ENCODE measurements around the gene OASL. TPM values are rescaled to one million over a fixed set of nuclear protein-coding genes. Genes with fewer than 3 reads are reported as not detected.
"Not testable (repeated sequence)": the region's sequence is repeated elsewhere in the genome, so short reads cannot be mapped to it uniquely, and the experiment has no call there.

Gene OASL
- total RNA-seq, 1 donor from 2014 or later: 0.79 TPM

GRCh38 chr12:121085069-121085468 lies 46.0 kb upstream of the OASL start:
- TF ChIP-seq CTCF (IDR thresholded peaks at IDR 0.05; ENCODE audit: insufficient read depth, low read length, severe bottlenecking): no peak
- FAIRE-seq (no peak), DNase-seq (ENCODE audit: low read depth) (no peak)

GRCh38 chr12:121084229-121084628 lies 45.2 kb upstream of the OASL start:
- Histone ChIP-seq H3K4me3 (ENCODE audit: low read depth, low read length) (no peak overlapping the region), H3K36me3 (ENCODE audit: control insufficient read depth, insufficient read depth, low read length) (no peaks in the 10 kb centered on the region), H3K27me3 (ENCODE audit: control insufficient read depth, insufficient read depth, low read length) (no peaks in the 10 kb centered on the region)
- FAIRE-seq: no peak
- no peak for DNase-seq (ENCODE audit: low read depth)
- no peak for TF ChIP-seq CTCF (IDR thresholded peaks at IDR 0.05; ENCODE audit: insufficient read depth, low read length, severe bottlenecking)

More at GRCh38 chr12:121085069-121085468, 46.0 kb upstream of the OASL start:
- Histone ChIP-seq H3K4me3 (ENCODE audit: low read depth, low read length) (no peak overlapping the region), H3K27me3 (ENCODE audit: control insufficient read depth, insufficient read depth, low read length) (no peaks in the 10 kb centered on the region), H3K36me3 (ENCODE audit: control insufficient read depth, insufficient read depth, low read length) (no peaks in the 10 kb centered on the region)

- no peak for TF ChIP-seq CTCF (IDR thresholded peaks at IDR 0.05; ENCODE audit: insufficient read depth, low read length, severe bottlenecking)
- FAIRE-seq (no peak), DNase-seq (ENCODE audit: low read depth) (no peak)
- H3K4me3 ChIP-seq (ENCODE audit: low read depth, low read length): no peak overlapping the region
- H3K27me3 ChIP-seq (ENCODE audit: control insufficient read depth, insufficient read depth, low read length): no peaks in the 10 kb centered on the region
- H3K36me3 ChIP-seq (ENCODE audit: control insufficient read depth, insufficient read depth, low read length): no peaks in the 10 kb centered on the region
Observed at GRCh38 chr12:121080909-121081308, 41.9 kb upstream of the OASL start.

GRCh38 chr12:121079736-121080272 lies 40.8 kb upstream of the OASL start:
- FAIRE-seq (no peak), DNase-seq (ENCODE audit: low read depth) (no peak)
- no peak overlapping the region for H3K4me3 ChIP-seq (ENCODE audit: low read depth, low read length)
- TF ChIP-seq CTCF (IDR thresholded peaks at IDR 0.05; ENCODE audit: insufficient read depth, low read length, severe bottlenecking): no peak
- no peaks in the 10 kb centered on the region for H3K27me3 ChIP-seq (ENCODE audit: control insufficient read depth, insufficient read depth, low read length)
- no peaks in the 10 kb centered on the region for H3K36me3 ChIP-seq (ENCODE audit: control insufficient read depth, insufficient read depth, low read length)

DNA sequence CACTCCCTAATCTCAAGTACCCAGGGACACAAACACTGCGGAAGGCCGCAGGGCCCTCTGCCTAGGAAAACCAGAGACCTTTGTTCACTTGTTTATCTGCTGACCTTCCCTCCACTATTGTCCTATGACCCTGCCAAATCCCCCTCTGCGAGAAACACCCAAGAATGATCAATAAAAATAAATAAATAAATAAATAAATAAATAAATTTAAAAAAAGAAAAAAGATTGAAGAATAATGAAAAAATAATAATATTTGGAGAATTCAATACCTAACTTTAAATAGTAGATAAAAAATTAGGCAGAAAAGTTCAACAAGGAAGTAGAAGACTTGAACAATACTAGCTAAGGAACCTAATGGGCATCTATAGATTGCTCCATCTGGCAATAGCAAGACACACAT lies 38.4 kb upstream of the OASL start:
- DNase-seq (ENCODE audit: low read depth); H3K4me3 ChIP-seq (ENCODE audit: low read depth, low read length); H3K27me3 ChIP-seq (ENCODE audit: control insufficient read depth, insufficient read depth, low read length); FAIRE-seq; H3K36me3 ChIP-seq (ENCODE audit: control insufficient read depth, insufficient read depth, low read length): not testable (repeated sequence)

DNA sequence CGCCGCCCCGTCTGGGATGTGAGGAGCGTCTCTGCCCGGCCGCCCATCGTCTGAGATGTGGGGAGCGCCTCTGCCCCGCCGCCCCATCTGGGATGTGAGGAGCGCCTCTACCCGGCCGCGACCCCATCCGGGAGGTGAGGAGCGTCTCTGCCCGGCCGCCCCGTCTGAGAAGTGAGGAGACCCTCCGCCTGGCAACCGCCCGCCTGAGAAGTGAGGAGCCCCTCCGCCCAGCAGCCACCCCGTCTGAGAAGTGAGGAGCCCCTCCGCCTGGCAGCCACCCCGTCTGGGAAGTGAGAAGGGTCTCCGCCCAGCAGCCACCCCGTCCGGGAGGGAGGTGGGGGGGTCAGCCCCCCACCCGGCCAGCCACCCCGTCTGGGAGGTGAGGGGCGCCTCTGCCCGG lies 36.9 kb upstream of the OASL start:
- DNase-seq (ENCODE audit: low read depth); H3K36me3 ChIP-seq (ENCODE audit: control insufficient read depth, insufficient read depth, low read length); H3K4me3 ChIP-seq (ENCODE audit: low read depth, low read length); FAIRE-seq; H3K27me3 ChIP-seq (ENCODE audit: control insufficient read depth, insufficient read depth, low read length): not testable (repeated sequence)

- no peak for DNase-seq (ENCODE audit: low read depth)
- Histone ChIP-seq H3K4me3 (ENCODE audit: low read depth, low read length) (no peak overlapping the region), H3K27me3 (ENCODE audit: control insufficient read depth, insufficient read depth, low read length) (no peaks in the 10 kb centered on the region), H3K36me3 (ENCODE audit: control insufficient read depth, insufficient read depth, low read length) (no peaks in the 10 kb centered on the region)
- TF ChIP-seq CTCF (IDR thresholded peaks at IDR 0.05; ENCODE audit: insufficient read depth, low read length, severe bottlenecking): no peak
- no peak for FAIRE-seq
Observed at GRCh38 chr12:121072147-121072546, 33.1 kb upstream of the OASL start.
